Inflammatory macrophage treated with lipopolysaccharide for 1 hour (primary cell): ENCODE data around the gene MICALL2.

Source experiments
- DNase-seq, 2 donors: peaks; one replicate each; pipeline ENCODE4 v3.0.0-alpha.2; 2020 to 2022

Gene MICALL2

DNA sequence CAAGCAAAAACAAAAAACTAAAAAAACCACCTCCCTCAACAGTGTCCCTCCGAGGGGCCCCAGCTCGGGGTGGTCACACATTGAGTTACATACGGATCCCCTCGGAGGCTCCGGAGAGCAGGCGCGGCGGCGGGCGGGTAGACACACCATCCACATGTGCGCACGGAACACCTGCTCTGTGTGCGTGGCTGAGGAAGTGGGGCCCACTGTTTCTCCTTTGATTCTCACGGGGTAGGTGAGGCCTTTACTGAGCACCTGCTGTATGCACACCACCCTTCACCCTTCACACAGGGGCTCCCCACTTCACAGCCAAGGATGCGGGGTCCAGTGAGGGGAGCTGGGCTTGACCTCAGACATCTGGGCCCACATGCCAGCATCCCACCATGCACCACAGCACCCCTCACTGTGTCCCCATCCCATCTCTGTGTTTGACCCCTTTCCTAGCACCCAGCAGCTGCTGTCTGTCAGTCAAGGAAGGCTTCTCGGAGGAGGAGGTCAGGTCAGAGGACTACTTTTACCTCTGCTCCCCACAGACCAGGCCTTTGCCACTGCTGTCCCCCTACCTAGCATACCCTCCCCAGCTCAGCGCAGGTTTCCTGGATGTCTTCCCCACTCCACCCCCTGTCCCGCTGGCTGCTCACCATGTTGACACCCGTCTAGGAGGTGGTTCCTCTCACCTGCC, 71.1 kb downstream of the MICALL2 start:
- no peak for DNase-seq

GRCh38 chr7:1387261-1387660, 72.0 kb downstream of the MICALL2 start:
- no peak for DNase-seq

DNA sequence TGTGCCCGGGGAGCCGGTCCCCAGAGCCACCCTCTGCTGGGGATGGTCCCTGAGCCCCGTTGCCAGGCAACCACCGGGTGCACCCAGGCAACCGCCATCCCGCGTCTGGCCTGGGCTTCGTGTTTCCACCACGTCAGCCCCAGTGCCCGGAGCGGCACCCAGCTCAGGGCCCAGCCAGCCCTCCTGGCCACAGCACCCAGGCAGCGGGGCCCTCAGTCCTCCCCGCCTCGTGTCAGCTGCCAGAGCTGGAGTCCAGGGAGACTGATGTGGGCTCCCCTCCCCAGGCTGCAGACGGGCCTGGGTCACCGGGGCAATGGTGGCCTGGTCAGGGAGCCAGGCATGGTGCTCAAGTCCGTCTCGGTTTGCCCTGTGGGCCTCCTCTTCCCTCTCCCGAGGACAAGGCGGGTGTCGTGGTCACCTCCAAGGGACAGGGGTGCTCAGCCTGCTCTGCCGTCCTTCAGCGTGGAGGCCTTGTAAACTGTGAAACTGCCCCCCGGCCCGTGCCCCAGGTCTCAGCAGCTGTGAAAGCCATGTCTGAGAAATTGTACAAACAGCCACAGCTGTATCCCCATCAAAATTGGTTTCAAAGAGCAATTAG, 72.5 kb downstream of the MICALL2 start:
- DNase-seq: no peak

DNA sequence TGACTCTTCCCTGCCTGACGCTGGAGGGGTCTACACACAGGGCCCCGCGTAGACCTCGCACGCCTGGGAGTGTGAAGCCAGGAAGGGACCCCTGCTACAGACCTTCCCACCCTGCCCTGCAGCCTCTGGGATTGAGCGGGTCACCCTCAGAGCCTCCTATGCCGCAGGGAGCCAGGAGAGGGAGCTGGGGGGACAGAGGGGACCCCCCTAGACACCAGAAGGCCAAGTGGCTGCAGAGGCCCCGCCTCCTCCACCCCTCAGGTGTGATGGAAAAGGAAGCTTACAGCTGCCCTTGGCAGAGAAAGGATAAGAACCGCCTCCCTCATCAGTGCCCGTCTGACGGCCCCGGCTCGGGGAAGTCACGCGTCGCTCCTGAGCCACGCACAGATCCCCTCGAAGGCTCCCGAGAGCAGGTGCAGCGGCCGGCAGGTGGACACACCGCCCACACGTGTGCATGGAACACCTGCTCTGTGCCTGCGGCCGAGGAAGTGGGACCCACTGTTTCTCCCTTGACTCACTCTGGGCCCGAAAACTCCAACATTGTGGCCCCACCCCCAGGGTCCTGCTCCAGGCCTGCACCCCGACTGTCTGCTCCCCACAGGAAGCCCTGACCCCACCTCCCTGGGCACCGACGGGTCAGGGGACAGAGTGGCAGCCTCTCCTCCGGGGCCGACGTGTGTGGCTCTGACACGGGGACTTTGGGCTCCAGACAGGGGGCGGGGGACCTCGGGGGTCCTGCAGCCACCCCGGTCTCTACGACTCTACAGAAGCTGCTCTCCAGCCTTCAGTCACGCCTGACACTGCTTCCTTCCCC, 73.3 kb downstream of the MICALL2 start:
- no peak for DNase-seq

DNA sequence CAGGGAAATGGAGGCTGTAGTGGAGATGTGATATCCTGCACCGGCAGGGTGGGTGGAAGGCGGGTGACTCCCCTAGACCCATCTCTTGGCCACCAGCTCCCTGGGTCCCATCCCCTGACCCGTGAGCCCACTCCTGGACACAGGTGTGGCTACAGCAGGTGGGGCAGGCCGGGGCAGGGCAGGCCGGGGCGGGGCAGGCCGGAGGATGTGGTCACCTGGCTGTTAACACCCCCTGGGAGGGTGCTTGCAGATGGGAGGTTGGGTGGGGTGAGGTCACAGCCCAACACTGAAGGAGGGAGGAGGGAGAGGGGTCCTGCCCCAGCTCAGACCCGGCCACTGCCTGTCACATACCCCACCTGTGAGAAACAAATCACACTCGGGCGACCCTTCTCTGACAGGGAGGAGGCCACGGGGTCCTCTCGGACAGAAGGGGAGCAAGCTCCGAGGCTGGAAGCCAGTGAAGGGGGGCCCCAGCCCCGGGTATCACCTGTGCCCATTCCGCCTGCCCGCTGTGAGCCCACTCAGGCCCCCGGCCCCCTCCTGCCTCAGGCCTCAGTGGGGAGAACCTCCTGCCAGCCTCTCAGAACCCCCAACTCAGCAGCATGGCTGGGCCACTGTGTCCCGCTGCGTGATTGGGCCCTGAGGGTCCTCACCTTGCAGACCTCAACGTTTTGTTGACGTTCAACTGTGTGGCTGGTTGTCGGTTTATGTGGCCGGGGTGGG, 74.0 kb downstream of the MICALL2 start:
- no peak for DNase-seq
